Thyroid gland (tissue), 4 donors: Measurements from ENCODE around the gene ZMIZ1. TPM values are rescaled to one million over a fixed set of nuclear protein-coding genes. Genes with fewer than 3 reads are reported as not detected.

Experiments
- DNase-seq, 2 donors: peaks; one replicate each; pipeline ENCODE4 v3.0.0-alpha.2; 2019
- H3K27ac ChIP-seq, 3 donors: fragments of 200-600 bp; sonication (generic); 1 replicate in 2 of 3; 2 replicates in 1 of 3; pipeline ENCODE4 v1.5.1; 2016 to 2019; ENCODE audit warnings: mild to moderate bottlenecking in 1 of 3, moderate library complexity in 1 of 3
- H3K27me3 ChIP-seq: fragments of 200-600 bp; sonication (generic); one replicate; pipeline ENCODE4 v1.5.1; 2019
- H3K36me3 ChIP-seq, 2 donors: fragments of 200-600 bp; sonication (generic); one replicate each; pipeline ENCODE4 v1.5.1; 2016 to 2019
- H3K4me1 ChIP-seq, 2 donors: fragments of 200-600 bp; sonication (generic); one replicate each; pipeline ENCODE4 v1.5.1; 2017 to 2019
- H3K4me3 ChIP-seq, 3 donors: fragments of 200-600 bp; sonication (generic); replicated peaks in 1 of 3; 1 replicate in 2 of 3; 2 replicates in 1 of 3; pipeline ENCODE4 v1.5.1; 2016; ENCODE audit warnings: mild to moderate bottlenecking in 1 of 3
- H3K9me3 ChIP-seq: fragments of 200-600 bp; sonication (generic); one replicate; pipeline ENCODE4 v1.5.1; 2017
- POLR2A ChIP-seq, 2 donors: fragments of 450-650 bp; IDR thresholded peaks; one replicate each; pipeline ENCODE4 v1.6.1; 2017; ENCODE audit warnings: antibody characterized with exemption in 2 of 2, mild to moderate bottlenecking in 2 of 2, moderate library complexity in 1 of 2
- WGBS, 2 donors: methylation state at CpG; one replicate each; pipeline ENCODE4 v1.1.5; 2017; 5-methylcytosine and 5-hydroxymethylcytosine counted together
- intact Hi-C: fragments of 100-400 bp; cut with DNase I; formaldehyde crosslinking; loops from one replicate; pipeline ENCODE4 v1.15.1; 2023
- total RNA-seq, 4 donors: library from RNA; depleted of rRNA; stranded (reverse); fragments of >200 nt; gene quantifications; one replicate each; pipeline ENCODE4 v1.2.3, GENCODE V29; 2016
- TF ChIP-seq, protein P1 (sequence below), 6 experiments: fragments of 200-600 bp in 3 of 6; fragments of 450-650 bp in 3 of 6; sonication (generic) in 3 of 6; IDR thresholded peaks; one replicate each; pipeline ENCODE4 v1.5.1; 2016 to 2019; ENCODE audit warnings: antibody characterized with exemption in 6 of 6, mild to moderate bottlenecking in 2 of 6, inconsistent platforms in 1 of 6, moderate library complexity in 1 of 6

Gene ZMIZ1
- total RNA-seq, 4 donors from 2014 or later, result 59.9 to 128 (median 94.4) TPM

DNA sequence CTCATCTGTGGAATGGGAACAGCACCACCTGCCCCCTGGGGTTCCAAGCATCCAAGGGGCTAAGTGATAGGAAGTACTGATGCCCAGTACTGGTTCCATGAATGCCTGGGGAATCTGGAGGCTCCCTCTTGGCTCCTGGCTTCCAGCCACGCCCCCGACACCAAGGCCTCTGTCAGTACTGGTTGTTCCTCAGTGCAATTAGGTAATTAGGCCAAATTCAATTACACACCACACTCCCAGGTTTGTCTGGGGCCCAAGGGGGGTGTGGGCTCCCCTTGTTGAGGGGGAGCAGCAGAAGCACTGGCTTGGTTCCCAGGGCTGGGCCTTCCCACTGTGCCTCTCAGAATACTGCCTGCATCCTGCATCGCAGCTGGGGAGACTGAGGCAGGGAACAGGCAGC is 164.1 kb downstream of the ZMIZ1 start:
- Histone ChIP-seq H3K4me3 (no peak overlapping the region), H3K27ac (no peak overlapping the region), H3K27me3 (no peaks in the 10 kb centered on the region), H3K9me3 (no peaks in the 10 kb centered on the region), H3K36me3 (peaks cover 0 to 13% of the 10 kb centered on the region in 2 donors), H3K4me1 (peaks cover 9 to 19% of the 10 kb centered on the region in 2 donors)
- intact Hi-C loops, result no loop called here
- DNase-seq, result no peak
- 94 to 95% methylated on average over 3 of the region's 3 CpGs for WGBS, 2 donors
- no peak for TF ChIP-seq POLR2A (IDR thresholded peaks at IDR 0.05)
- TF ChIP-seq, protein P1, sequence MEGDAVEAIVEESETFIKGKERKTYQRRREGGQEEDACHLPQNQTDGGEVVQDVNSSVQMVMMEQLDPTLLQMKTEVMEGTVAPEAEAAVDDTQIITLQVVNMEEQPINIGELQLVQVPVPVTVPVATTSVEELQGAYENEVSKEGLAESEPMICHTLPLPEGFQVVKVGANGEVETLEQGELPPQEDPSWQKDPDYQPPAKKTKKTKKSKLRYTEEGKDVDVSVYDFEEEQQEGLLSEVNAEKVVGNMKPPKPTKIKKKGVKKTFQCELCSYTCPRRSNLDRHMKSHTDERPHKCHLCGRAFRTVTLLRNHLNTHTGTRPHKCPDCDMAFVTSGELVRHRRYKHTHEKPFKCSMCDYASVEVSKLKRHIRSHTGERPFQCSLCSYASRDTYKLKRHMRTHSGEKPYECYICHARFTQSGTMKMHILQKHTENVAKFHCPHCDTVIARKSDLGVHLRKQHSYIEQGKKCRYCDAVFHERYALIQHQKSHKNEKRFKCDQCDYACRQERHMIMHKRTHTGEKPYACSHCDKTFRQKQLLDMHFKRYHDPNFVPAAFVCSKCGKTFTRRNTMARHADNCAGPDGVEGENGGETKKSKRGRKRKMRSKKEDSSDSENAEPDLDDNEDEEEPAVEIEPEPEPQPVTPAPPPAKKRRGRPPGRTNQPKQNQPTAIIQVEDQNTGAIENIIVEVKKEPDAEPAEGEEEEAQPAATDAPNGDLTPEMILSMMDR (IDR thresholded peaks at IDR 0.05), result no peak

DNA sequence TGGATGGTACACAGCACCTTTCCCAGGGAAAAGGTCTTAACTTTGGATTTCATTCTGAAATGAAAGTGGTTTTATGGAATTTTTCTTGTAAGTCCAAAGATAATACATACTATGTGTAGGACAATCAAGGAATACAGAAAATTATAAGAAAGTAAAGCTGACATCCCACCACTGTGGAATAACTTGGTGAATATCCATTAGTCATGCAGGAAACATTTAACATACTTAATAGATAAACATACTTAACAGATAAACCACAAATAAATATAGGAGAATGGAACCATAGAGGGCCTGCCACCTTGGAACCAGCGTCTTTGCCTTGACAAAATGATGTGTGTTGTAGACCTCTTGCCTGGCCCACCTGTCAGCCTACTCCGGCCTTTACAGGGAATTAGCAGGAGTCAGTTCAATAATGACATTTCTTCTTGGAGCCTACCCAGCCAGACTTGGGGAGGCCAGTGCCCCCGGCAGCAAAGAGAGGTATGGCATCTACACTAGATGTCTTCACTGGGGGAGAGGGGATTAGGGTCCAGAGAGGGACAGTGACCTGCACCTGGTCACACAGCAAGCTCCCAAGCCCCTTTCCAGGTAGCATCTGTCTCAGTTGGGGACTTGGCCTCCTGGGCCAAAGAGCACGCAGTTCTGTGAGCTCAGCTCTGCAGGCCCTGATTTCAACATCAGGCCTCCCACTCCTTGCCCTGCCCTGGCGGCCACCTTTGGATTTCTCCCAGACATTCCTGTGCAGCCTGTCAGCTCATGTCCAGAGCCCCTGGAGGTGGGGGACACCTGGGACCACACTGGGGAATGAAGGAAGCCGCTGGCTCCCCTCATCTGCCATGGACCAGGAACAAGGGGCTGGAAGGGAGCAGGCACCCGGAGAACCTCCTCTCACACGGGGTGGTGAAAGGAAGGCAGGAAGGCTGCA is 165.9 kb downstream of the ZMIZ1 start:
- Histone ChIP-seq H3K36me3 (peaks cover 0 to 11% of the 10 kb centered on the region in 2 donors), H3K9me3 (no peaks in the 10 kb centered on the region), H3K4me3 (no peak overlapping the region), H3K27ac (no peak overlapping the region), H3K4me1 (peaks cover 12 to 20% of the 10 kb centered on the region in 2 donors), H3K27me3 (no peaks in the 10 kb centered on the region)
- no peak for DNase-seq
- WGBS, 2 donors, result 94 to 95% methylated on average over 4 to 8 of the region's 8 CpGs
- TF ChIP-seq POLR2A (IDR thresholded peaks at IDR 0.05), result no peak
- TF ChIP-seq, protein P1 (IDR thresholded peaks at IDR 0.05), result no peak
- intact Hi-C loops, result no loop called here

DNA sequence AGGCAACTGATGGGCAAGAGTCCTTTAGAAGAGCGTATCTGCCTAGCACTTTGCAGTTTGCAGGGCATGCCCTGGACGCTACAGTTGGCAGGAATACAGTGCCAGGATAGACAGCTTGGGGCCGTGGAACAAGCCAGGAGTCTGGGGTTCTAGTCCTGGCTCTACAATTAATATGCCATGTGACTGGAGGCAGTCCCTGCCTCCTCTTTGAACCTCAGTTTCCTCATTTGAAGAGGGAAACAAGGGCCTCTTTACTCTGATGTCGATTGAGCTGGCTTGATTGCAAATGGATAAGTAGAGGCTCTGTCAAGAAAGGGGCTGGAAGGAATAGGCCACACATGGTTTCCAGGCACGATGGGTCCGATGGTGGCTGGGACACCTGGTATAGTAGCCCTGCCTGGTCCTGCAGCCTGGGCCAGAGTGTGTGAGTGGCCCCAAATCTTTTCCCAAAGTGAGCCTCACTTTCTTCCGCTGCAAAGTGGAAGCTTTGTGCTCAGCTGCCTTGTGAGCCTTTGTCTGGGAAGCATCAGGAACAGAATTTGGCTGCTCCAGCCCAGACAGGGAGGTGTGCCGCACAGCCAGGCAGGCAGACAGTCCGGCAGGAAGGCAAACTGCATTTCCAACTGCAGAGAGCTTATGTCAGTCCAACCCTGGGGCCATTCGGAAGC is 167.1 kb downstream of the ZMIZ1 start:
- WGBS, 2 donors, result 67 to 79% methylated on average over 8 to 10 of the region's 10 CpGs
- TF ChIP-seq, protein P1 (IDR thresholded peaks at IDR 0.05), result no peak
- TF ChIP-seq POLR2A (IDR thresholded peaks at IDR 0.05), result no peak

DNA sequence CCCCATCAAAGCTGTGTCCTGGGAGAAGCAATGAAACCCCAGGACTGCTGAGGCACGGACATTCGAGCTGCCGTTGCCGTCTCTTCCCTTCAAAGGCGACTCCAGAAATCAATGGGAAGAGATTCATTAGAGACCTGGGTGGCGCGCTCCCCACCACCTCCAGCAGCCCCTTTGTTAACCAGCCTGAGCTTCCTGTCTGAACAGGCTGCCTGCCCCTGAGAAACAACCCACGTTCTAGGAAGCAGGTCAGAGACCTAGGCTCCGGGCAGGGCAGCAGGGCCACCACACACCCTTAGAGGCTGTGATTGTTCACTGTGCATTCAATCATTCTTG is 167.6 kb downstream of the ZMIZ1 start:
- Histone ChIP-seq H3K36me3 (peaks cover 0 to 3% of the 10 kb centered on the region in 2 donors), H3K4me1 (peaks cover 19 to 34% of the 10 kb centered on the region in 2 donors), H3K4me3 (no peak overlapping the region), H3K27ac (no peak overlapping the region), H3K27me3 (no peaks in the 10 kb centered on the region), H3K9me3 (no peaks in the 10 kb centered on the region)
- 79 to 89% methylated on average over 9 of the region's 9 CpGs for whole genome bisulfite sequencing, 2 donors
- no peak for DNase-seq
- TF ChIP-seq, protein P1 (IDR thresholded peaks at IDR 0.05), result no peak
- TF ChIP-seq POLR2A (IDR thresholded peaks at IDR 0.05), result no peak
- intact Hi-C loops, result no loop called here

More for the DNA sequence above, 167.1 kb downstream of the ZMIZ1 start:
- H3K27me3 ChIP-seq, result no peaks in the 10 kb centered on the region
- no peak overlapping the region for H3K27ac ChIP-seq
- H3K4me1 ChIP-seq, result peaks cover 15 to 29% of the 10 kb centered on the region in 2 donors
- H3K36me3 ChIP-seq, result peaks cover 0 to 8% of the 10 kb centered on the region in 2 donors
- H3K4me3 ChIP-seq, result no peak overlapping the region
- DNase-seq, result no peak
- H3K9me3 ChIP-seq, result no peaks in the 10 kb centered on the region
- intact Hi-C loops, result no loop called here
